ENCODE data around the gene PTGES. TPM values are rescaled to one million over a fixed set of nuclear protein-coding genes. Genes with fewer than 3 reads are reported as not detected.
A peak's percentile ranks its signal among the peaks of the same experiment; 100 is the strongest.

Gene PTGES
- total and polyA plus RNA-seq, 9 of the 15 experiments (the other 6 are each of a cell fraction or from before 2014, with no cell fraction given) = 0.13 TPM; not detected in 8

DNA sequence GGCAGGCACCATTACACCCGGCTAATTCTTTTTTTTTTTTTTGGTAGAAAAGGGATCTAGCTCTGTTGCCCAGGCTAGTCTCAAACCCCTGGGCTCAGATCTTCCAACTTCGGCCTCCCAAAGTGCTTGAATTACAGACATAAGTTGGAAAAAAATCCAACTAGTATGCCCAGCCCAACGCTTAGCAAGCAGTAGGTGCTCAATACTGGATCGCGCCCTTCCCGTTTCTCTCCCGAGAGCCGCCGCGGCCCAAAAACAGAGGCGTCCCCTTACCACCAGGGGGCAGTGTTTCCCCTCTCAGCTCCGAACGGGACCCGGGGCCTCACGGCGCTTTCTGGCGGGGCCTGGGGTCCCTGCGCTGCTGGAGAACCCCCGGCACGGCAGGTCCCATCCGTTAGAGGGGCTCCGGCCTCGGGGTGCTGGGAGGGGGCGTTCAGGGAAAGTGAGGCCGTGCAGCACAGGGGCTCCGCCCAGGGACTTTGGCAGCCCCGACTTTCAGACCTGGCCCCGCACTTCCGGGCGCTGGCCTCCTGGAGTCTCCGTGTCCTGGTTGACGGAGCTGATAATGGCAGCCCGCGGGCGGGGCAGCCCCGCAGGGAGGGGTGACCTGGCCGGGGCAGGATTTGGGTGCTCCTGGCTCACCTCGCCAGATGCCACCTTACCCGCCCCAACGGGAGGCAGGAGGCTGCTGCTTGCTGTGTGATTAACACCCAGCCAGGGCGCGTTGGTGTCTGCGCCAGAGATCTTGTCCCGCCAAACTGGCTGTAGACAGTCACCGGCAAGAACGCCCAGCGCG, 15.2 kb downstream of the PTGES start (continued):
- TF ChIP-seq BRD4 (IDR thresholded peaks at IDR 0.05) (peak; percentile 59; the same call in 1 of the 2 replicates), HDAC2 (IDR thresholded peaks at IDR 0.05) (peak; percentile 94), NRF1 (conservative IDR thresholded peaks at IDR 0.05 in 1 of 2, IDR thresholded peaks at IDR 0.05 in 1 of 2) (peak; percentile 59 to 65), FUS (optimal IDR thresholded peaks at IDR 0.05; ENCODE audit: low read depth, low read length) (no peak), HCFC1 (IDR thresholded peaks at IDR 0.05; ENCODE audit: low read depth, low read length) (peak; percentile 11; the same call in 1 of the 2 replicates), BMI1 (IDR thresholded peaks at IDR 0.05; ENCODE audit: low read length) (0 out of 2 replicates have a peak, but pooled peaks have one; percentile 28), MBD2 (IDR thresholded peaks at IDR 0.05; ENCODE audit: borderline replicate concordance, low read depth) (0 out of 2 replicates have a peak, but pooled peaks have one; percentile 27), U2AF2 (optimal IDR thresholded peaks at IDR 0.05; ENCODE audit: low read depth, low read length) (no peak), CHD2 (IDR thresholded peaks at IDR 0.05; ENCODE audit: low read depth, low read length) (peak; percentile 61; the same call in 1 of the 2 replicates), ZNF384 (IDR thresholded peaks at IDR 0.05; ENCODE audit: low read depth, low read length) (peak; percentile 71; the same call in 1 of the 2 replicates), ETV5 (CRISPR knock-in tag; IDR thresholded peaks at IDR 0.05; ENCODE audit: low read depth) (peak; percentile 99), ZNF583 (CRISPR knock-in tag; IDR thresholded peaks at IDR 0.05) (no peak), ARID2 (IDR thresholded peaks at IDR 0.05) (peak; percentile 98), ZNF764 (CRISPR knock-in tag; IDR thresholded peaks at IDR 0.05; ENCODE audit: low read depth) (peak; percentile 63; the same call in 1 of the 2 replicates), FIP1L1 (IDR thresholded peaks at IDR 0.05; ENCODE audit: low read depth, low read length, poor library complexity, severe bottlenecking) (peak; percentile 95), POLR3A (IDR thresholded peaks at IDR 0.05; ENCODE audit: borderline replicate concordance, extremely low read depth, insufficient read depth, insufficient read length) (no peak), ZSCAN29 (IDR thresholded peaks at IDR 0.05) (0 out of 2 replicates have a peak, but pooled peaks have one; percentile 43), FOXA3 (CRISPR knock-in tag; conservative IDR thresholded peaks at IDR 0.05 in 1 of 2, IDR thresholded peaks at IDR 0.05 in 1 of 2) (no peak), IFI16 (CRISPR knock-in tag; IDR thresholded peaks at IDR 0.05) (no peak), TBL1XR1 (IDR thresholded peaks at IDR 0.05; ENCODE audit: low read length in 2 of 2) (0 out of 4 replicates have a peak, but pooled peaks of 1 of the 2 experiments have one; percentile 25), STAT5B (CRISPR knock-in tag; IDR thresholded peaks at IDR 0.05) (no peak), ZNF140 (CRISPR knock-in tag; IDR thresholded peaks at IDR 0.05) (no peak), TCF7L2 (IDR thresholded peaks at IDR 0.05; ENCODE audit: low read depth, low read length) (no peak), NBN (IDR thresholded peaks at IDR 0.05; ENCODE audit: low read depth) (peak; percentile 84)
- TF ChIP-seq, protein P1, sequence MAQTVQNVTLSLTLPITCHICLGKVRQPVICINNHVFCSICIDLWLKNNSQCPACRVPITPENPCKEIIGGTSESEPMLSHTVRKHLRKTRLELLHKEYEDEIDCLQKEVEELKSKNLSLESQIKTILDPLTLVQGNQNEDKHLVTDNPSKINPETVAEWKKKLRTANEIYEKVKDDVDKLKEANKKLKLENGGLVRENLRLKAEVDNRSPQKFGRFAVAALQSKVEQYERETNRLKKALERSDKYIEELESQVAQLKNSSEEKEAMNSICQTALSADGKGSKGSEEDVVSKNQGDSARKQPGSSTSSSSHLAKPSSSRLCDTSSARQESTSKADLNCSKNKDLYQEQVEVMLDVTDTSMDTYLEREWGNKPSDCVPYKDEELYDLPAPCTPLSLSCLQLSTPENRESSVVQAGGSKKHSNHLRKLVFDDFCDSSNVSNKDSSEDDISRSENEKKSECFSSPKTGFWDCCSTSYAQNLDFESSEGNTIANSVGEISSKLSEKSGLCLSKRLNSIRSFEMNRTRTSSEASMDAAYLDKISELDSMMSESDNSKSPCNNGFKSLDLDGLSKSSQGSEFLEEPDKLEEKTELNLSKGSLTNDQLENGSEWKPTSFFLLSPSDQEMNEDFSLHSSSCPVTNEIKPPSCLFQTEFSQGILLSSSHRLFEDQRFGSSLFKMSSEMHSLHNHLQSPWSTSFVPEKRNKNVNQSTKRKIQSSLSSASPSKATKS (CRISPR knock-in tag; IDR thresholded peaks at IDR 0.05) = no peak
- TF ChIP-seq, protein P2, sequence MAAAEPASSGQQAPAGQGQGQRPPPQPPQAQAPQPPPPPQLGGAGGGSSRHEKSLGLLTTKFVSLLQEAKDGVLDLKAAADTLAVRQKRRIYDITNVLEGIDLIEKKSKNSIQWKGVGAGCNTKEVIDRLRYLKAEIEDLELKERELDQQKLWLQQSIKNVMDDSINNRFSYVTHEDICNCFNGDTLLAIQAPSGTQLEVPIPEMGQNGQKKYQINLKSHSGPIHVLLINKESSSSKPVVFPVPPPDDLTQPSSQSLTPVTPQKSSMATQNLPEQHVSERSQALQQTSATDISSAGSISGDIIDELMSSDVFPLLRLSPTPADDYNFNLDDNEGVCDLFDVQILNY (CRISPR knock-in tag; IDR thresholded peaks at IDR 0.05) = 0 out of 2 replicates have a peak, but pooled peaks have one; percentile 14
- TF ChIP-seq, protein P3, sequence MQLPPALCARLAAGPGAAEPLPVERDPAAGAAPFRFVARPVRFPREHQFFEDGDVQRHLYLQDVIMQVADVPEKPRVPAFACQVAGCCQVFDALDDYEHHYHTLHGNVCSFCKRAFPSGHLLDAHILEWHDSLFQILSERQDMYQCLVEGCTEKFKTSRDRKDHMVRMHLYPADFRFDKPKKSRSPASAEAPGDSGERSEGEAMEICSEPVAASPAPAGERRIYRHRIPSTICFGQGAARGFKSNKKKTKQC (CRISPR knock-in tag; IDR thresholded peaks at IDR 0.05) = peak; percentile 81; the same call in 1 of the 2 replicates
